Osteocyte (in vitro differentiated cells): Measurements from ENCODE around the gene CAMK2G. TPM values are rescaled to one million over a fixed set of nuclear protein-coding genes. Genes with fewer than 3 reads are reported as not detected.
"Not testable (repeated sequence)": the region's sequence is repeated elsewhere in the genome, so short reads cannot be mapped to it uniquely, and the experiment has no call there.

ENCODE experiments used
- DNase-seq: peaks from one replicate; pipeline ENCODE4 v3.0.0; 2021; ENCODE audit warnings: mixed read lengths; ENCODE audit not compliant: unreplicated experiment; ENCODE audit errors: extremely low spot score
- H3K27ac Mint-ChIP-seq: one replicate; pipeline ENCODE4 v1.8.0; 2021; ENCODE audit warnings: mild to moderate bottlenecking, mixed read lengths; ENCODE audit not compliant: unreplicated experiment
- H3K27me3 Mint-ChIP-seq: one replicate; pipeline ENCODE4 v1.8.0; 2021; ENCODE audit warnings: mixed read lengths; ENCODE audit not compliant: unreplicated experiment
- H3K36me3 Mint-ChIP-seq: one replicate; pipeline ENCODE4 v1.8.0; 2021; ENCODE audit warnings: mixed read lengths; ENCODE audit not compliant: unreplicated experiment
- H3K4me1 Mint-ChIP-seq: one replicate; pipeline ENCODE4 v1.8.0; 2021; ENCODE audit warnings: mixed read lengths; ENCODE audit not compliant: unreplicated experiment
- H3K4me3 Mint-ChIP-seq: one replicate; pipeline ENCODE4 v1.8.0; 2021; ENCODE audit warnings: mild to moderate bottlenecking, moderate library complexity, mixed read lengths; ENCODE audit not compliant: unreplicated experiment
- H3K9me3 Mint-ChIP-seq: one replicate; pipeline ENCODE4 v1.8.0; 2021; ENCODE audit warnings: mixed read lengths; ENCODE audit not compliant: unreplicated experiment
- total RNA-seq: library from RNA; stranded (reverse); gene quantifications from 2 replicates; pipeline ENCODE4 v1.2.1, GENCODE V29; 2021
- TF ChIP-seq, protein P1 (sequence below): fragments of 200-600 bp; sonication (generic); IDR thresholded peaks from 2 replicates; pipeline ENCODE4 v1.5.0; 2021; ENCODE audit warnings: antibody characterized with exemption, mild to moderate bottlenecking, moderate library complexity

CAMK2G gene
- total RNA-seq, 1 donor from 2014 or later: 37.6 TPM

DNA sequence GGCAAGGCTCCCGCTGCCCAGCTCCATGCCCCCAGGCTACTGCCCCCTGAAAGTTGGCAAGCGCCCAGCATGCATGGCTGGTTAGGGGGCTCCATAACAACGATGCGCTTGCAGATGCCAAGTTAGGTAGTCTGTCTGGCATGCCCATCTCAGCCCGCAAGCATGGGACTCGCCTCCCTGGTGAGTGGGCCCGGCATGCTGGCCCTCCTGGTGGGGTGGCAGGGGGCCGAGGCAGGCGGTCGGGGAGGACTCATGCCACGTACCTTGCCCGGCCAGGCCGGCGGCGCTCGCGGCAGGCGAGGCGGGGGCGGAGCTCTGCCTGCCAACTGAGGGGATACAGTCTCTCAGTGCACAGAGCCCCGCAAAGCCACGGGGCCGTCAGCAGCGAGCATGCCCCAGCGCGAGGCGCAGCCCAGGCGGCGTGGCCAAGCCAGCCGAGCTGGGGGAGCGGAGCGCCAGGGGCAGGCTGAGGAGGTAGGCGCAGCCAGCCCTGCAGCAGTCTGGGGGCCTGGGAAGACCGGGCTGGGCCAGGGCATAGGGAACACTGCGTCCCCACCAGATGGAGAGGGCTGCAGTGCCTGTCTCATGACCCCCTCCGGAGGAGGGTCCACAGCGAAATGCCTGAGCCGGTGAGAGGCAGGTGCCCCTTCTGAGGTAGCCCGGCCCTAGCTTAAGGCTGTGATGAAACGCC lies 34.9 kb downstream of the CAMK2G start:
- no peaks in the 10 kb centered on the region for H3K4me1 Mint-ChIP-seq
- H3K9me3 Mint-ChIP-seq: no peaks in the 10 kb centered on the region
- no peak for DNase-seq
- H3K27me3 Mint-ChIP-seq: no peaks in the 10 kb centered on the region
- TF ChIP-seq, protein P1, sequence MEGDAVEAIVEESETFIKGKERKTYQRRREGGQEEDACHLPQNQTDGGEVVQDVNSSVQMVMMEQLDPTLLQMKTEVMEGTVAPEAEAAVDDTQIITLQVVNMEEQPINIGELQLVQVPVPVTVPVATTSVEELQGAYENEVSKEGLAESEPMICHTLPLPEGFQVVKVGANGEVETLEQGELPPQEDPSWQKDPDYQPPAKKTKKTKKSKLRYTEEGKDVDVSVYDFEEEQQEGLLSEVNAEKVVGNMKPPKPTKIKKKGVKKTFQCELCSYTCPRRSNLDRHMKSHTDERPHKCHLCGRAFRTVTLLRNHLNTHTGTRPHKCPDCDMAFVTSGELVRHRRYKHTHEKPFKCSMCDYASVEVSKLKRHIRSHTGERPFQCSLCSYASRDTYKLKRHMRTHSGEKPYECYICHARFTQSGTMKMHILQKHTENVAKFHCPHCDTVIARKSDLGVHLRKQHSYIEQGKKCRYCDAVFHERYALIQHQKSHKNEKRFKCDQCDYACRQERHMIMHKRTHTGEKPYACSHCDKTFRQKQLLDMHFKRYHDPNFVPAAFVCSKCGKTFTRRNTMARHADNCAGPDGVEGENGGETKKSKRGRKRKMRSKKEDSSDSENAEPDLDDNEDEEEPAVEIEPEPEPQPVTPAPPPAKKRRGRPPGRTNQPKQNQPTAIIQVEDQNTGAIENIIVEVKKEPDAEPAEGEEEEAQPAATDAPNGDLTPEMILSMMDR: no peak
- no peak overlapping the region for H3K27ac Mint-ChIP-seq
- H3K4me3 Mint-ChIP-seq: no peak overlapping the region
- H3K36me3 Mint-ChIP-seq: peaks cover 44% of the 10 kb centered on the region

DNA sequence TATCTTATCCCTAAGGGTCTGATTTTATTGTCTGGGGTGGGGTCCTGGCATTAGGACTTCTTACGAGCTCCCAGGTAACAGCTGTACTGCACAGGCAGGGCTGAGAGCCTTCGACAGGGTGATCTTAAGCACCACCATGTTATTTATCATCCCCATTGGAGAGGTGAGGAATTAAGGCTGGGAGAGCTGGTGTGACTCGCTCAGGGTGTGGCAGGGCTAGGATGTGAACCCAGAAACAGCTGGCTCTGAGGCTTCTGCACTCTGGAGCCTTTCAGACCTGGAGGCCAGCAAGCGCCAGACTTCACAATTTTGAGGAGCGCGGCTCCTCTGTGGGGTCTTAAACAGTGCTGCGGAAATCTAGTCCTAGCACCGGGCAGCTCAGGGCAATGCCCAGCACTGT lies 35.5 kb downstream of the CAMK2G start:
- DNase-seq: no peak
- TF ChIP-seq, protein P1: no peak
- no peak overlapping the region for H3K27ac Mint-ChIP-seq
- no peak overlapping the region for H3K4me3 Mint-ChIP-seq
- no peaks in the 10 kb centered on the region for H3K4me1 Mint-ChIP-seq
- no peaks in the 10 kb centered on the region for H3K9me3 Mint-ChIP-seq
- no peaks in the 10 kb centered on the region for H3K27me3 Mint-ChIP-seq
- peaks cover 47% of the 10 kb centered on the region for H3K36me3 Mint-ChIP-seq

DNA sequence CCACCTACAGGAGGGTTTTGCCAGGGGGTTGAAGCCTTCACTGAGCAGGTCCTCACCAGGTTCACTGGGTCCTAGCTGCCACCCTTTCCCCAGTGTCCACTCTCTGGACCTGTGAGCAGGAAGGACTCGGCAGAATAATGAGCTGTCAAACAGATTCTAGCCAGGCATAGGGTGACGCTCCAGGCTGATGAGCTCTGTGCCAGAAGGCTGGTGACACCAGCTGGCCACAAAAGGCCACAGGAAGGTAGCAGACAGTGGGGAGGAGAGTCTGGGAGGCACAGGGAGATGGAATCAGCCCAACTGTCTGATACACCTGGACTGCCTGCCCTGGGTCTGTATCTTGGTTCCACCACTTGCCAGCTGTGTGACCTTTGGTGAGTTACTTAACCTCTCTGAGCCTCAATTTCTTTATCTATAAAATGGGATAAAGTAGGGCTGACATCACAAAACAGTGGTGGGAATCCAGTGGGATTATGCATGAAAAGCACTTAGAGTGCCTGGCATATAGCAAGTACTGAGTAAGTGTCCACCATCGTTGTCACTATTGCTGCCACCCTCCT lies 36.3 kb downstream of the CAMK2G start:
- DNase-seq: no peak
- Mint-ChIP-seq H3K4me3 (no peak overlapping the region), H3K4me1 (no peaks in the 10 kb centered on the region), H3K9me3 (no peaks in the 10 kb centered on the region), H3K36me3 (peaks cover 42% of the 10 kb centered on the region), H3K27me3 (no peaks in the 10 kb centered on the region), H3K27ac (no peak overlapping the region)
- TF ChIP-seq, protein P1: no peak

DNA sequence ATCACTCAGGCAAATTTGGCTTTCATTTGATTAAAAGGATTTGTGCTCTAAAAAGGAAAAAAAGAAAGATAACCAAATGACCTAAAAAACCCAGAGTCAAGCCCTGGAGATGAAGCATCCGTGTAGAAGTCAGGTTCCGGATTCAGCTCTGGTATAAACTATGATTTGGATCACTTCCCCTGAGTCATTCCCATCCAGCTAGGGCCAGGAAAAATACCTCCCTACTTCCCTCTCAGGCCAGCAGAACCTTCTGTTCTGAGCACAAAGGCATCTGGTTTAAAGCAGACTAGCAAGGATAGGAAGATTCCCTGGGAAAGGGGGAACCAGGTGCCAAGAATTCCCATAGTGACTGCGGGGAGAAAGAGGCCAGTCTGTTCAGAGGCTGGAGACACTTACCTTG lies 37.3 kb downstream of the CAMK2G start:
- no peak for DNase-seq
- TF ChIP-seq, protein P1: no peak
- Mint-ChIP-seq H3K9me3 (no peaks in the 10 kb centered on the region), H3K36me3 (peaks cover 39% of the 10 kb centered on the region), H3K27me3 (no peaks in the 10 kb centered on the region), H3K4me3 (no peak overlapping the region), H3K27ac (no peak overlapping the region), H3K4me1 (no peaks in the 10 kb centered on the region)

DNA sequence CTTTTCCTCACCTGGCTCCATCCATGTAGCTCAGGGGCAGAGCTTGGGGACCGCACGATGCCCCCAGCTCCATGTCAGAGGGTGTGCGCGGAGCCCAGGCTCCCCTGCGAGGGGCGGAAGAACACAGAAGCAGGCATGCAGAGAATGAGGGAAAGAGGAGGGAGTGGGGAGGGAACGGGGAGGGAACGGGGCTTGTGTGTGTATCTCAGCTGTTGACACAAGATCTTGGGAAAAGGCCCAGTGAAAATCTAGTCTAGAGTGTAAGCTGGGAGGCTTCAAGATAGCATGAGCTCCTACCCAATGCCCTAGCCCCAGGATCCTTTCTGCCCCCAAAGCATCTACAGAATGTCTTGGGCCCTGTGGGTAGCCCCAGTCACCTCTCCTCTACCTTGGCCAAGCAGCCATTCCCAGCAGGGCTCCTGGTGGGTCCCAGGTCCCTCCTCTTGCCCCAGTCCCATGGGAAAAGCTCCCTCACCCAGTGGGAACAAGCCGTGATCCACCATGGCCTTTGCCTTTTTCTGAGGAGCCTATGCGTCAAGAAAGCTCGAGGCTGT lies 37.9 kb downstream of the CAMK2G start:
- peaks cover 37% of the 10 kb centered on the region for H3K36me3 Mint-ChIP-seq
- H3K27me3 Mint-ChIP-seq: no peaks in the 10 kb centered on the region
- H3K27ac Mint-ChIP-seq: no peak overlapping the region
- TF ChIP-seq, protein P1: no peak
- DNase-seq: no peak
- H3K4me3 Mint-ChIP-seq: no peak overlapping the region
- no peaks in the 10 kb centered on the region for H3K4me1 Mint-ChIP-seq
- H3K9me3 Mint-ChIP-seq: no peaks in the 10 kb centered on the region

DNA sequence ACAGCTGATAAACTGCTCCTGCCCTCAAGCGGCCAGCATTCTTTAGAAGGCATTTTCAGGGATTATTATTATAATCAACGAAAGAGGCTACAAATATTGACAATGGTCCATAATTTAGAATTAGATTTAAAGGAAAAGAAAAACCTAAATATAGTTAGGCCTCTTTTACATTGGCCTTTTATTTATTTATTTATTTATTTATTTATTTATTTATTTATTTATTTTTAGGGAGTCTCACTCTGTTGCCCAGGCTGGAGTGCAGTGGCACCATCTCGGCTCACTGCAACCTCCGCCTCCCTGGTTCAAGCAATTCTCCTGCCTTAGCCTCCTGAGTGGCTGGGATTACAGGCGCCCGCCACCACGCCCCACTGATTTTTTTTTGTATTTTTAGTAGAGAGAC lies 45.3 kb downstream of the CAMK2G start:
- H3K27me3 Mint-ChIP-seq, H3K9me3 Mint-ChIP-seq, DNase-seq, H3K4me3 Mint-ChIP-seq, H3K27ac Mint-ChIP-seq: not testable (repeated sequence)
- H3K4me1 Mint-ChIP-seq: peaks cover 23% of the 10 kb centered on the region
- peaks cover 11% of the 10 kb centered on the region for H3K36me3 Mint-ChIP-seq
